ENCODE measurements around the gene FIBIN.

GRCh38 chr11:26994631-26995095 is 751 bp downstream of the FIBIN start:
- TF ChIP-seq CTCF (IDR thresholded peaks at IDR 0.05; ENCODE audit: insufficient read depth, low read depth, low read length), result no peak
- no peak for TF ChIP-seq EZH2 (IDR thresholded peaks at IDR 0.05; ENCODE audit: insufficient read depth, low read length)

Data from astrocyte (in vitro differentiated cells and primary cell).